HG02840 (cell line): ENCODE results near the gene KNDC1.

Experiments used
- ATAC-seq: cut with Tn5 transposase; IDR thresholded peaks from one replicate; pipeline ENCODE4 v1.9.1; 2021; ENCODE audit warnings: mild to moderate bottlenecking, moderate library complexity, moderate number of reproducible peaks; ENCODE audit not compliant: unreplicated experiment, low FRiP score

KNDC1 gene

DNA sequence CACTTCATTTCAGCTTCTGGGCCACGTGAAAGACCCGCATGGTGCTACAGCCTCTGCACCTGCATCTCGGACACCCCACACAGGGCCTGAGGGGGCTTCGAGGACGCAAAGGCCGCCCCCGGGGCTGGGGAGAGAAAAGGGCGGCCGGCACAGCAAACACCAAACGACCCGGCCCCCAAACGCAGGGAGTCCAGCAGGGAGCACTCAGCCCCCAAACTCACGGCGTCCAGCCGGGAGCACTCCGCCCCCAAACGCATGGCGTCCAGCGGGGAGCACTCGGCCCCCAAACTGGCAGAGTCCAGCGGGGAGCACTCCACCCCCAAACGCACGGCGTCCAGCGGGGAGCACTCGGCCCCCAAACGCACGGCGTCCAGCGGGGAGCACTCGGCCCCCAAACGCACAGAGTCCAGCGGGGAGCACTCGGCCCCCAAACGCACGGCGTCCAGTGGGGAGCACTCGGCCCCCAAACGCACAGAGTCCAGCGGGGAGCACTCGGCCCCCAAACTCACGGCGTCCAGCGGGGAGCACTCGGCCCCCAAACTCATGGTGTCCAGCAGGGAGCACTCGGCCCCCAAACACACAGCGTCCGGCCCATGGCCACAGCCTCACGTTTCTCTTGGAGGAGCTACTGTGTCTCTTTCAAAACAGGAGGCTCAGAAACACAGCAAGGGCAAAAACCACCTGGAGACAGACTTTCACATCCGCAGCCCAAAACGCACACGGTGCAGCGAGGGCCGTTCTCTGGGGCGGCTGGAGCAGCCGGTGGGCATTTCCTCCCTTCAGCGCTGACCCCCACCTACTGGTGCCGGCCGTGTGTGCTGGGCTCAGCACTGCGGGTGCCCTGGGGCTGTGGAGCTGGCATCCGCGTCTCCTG is 43.0 kb downstream of the KNDC1 start:
- ATAC-seq: no peak

DNA sequence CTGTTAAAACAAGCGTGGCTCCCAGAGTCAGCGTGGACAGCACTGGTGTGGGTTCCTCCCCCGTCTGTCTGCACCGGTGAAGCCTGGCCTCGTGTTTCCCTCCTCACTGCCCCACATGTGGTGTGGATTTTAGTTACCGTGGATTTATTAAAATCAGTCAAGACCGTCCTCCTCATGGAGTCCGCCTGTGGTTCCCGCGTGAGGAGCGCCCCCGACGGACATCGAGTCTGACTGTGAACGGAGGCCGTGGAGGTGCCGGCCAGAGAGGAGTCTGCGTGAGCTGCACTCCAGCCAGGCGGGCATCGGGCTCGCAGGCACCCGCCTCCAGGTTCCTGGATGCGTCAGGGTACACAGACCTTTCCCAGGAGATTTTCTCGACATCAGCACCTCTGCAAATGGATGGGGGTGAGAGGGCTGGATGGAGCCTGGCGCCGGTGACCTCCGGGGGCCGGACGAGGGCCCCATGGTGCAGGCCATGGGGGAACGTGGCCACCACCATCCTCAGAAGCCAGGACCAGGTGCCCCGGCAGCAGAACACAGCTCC is 43.7 kb downstream of the KNDC1 start:
- ATAC-seq: no peak

DNA sequence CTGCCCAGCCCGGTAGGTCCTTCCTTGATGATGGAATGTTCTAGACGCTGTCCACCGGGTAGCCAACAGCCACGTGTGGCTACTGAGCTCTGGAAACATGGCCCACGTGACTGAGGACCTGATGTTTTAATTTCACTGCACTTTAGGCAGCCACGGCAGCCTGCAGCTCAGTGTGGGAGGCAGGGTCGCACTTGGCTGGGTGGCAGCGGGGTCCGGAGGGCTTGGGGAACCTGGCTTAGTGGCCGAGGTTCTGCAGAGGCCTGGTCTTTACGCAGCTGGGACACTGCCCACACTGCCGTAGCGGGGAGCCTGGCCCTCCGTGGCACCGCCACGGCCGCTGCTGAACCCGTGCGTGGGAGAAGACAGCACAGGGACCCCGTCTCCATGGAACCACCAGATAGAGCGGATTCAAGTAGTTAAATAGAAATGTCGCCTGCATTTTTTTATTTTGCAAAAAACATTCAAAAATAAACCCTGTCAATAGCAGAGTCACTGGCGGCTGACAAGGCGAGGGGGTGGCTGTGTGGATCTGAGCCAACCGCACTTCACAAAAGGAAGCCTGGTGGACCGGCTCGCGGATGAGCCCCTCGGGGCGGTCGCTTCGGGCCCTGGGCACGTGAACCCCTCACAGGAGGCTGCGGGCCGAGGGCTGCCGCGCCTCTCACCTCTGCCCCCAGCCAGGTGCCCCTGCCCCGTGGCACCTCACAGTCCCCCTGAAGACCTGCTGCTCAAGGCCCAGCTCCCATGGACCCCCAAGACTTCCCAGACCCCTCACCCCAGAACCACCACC is 44.4 kb downstream of the KNDC1 start:
- no peak for ATAC-seq

DNA sequence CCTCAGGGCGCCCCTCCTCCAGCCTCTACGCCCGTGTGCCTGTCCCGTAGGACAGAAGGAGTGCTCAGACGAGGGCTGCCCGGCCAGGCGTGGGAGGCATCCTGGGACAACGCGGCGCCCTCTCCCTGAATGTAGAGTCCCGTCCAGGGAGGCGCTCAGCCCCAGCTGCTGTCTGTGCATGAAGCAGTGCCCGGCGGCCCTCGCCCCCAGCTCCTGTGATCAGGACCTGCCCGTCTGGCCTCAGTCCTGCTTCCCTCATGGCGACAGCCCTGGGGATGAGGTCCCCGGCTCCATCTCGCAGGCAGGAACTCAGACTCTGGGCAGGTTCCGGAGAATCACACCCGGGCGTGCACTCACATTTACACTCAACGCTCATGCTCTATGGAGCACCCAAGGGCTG is 45.1 kb downstream of the KNDC1 start:
- no peak for ATAC-seq

DNA sequence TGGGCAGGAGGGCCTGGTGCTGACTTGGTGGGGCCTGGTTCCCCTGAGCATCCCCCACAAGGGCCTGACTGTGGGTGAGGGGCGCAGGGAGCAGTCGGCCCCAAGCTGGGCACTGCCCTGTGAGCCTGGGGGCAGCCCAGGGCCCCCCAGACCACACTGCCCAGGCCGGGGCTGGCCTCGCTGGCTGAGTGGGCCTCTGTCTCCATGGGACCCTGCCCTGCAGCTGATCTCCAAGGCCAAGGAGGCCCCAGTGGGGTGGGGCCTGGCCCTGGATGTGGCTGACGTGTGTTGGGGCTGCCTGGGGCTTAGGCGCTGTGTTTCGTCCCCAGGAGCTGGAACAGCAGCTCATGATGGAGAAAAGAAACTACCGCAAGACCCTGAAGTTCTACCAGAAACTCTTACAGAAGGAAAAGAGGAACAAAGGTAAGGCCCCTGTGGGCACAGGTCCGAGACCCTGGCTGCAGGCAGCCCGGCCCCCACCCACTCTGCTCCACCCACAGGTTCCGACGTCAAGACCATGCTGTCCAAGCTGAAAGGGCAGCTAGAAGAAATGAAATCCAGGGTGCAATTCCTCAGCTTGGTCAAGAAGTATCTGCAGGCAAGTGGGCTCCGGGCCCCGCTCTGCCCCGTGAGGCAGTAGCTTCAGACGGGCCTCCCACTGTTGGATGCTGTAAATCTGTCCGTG is 46.5 kb downstream of the KNDC1 start:
- no peak for ATAC-seq

DNA sequence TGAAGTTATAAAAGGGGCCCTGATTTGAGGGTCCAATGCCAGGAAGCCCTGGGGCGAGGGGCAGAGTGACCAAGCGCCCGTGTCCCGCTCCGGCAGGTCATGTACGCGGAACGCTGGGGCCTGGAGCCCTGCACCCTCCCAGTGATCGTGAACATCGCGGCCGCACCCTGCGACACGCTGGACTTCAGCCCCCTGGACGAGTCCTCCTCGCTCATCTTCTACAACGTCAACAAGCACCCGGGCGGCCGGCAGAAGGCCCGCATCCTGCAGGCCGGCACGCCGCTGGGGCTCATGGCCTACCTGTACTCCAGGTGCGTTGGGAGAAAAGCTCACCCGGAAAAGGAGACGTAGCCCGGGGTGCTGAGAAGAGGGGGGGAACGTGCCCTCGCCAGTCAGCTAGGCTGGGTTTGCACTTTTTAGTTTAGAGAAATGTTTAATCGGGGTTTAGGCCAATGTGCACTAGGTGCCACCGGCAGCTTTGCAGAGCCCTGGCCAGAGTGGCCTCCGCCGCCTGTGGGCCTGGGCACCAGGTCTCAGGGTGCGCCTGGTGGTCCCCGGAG is 47.1 kb downstream of the KNDC1 start:
- no peak for ATAC-seq

DNA sequence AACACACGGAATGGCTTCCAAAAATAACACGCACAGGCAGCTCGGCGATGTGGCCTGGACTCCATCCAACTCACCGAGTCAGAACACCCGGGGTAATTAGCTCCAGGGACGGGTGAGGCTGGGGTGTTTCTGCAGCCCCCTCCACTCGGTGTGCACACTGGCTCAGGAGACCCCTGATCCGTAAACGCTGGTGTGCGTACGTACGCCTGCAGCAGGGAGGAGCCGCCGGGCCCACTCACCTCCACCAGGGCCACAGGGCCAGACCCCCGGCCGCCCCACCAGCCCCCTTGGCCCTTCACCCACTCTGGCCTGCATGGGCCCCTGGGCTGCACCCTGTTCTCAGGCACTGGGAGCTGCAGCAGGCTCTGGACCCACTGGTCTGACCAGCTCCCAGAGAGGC is 47.6 kb downstream of the KNDC1 start:
- ATAC-seq: no peak

DNA sequence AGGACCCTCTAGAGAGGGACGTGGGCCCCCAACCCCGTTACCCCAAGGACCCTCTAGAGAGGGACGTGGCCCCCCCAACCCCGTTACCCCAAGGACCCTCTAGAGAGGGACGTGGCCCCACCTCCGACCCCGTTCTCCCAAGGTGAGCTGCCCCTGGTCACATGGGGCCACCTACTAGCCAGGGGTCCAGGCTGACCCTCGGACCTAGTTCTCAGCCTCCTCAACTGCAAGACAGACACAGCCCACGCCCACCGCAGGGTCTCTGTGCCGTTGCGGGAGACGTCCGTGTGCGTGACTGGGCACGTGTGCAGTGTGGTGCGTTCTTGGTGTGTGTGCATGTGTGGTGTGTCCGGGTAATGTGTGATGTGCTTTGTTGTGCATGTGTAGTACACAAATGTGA is 48.4 kb downstream of the KNDC1 start:
- no peak for ATAC-seq

DNA sequence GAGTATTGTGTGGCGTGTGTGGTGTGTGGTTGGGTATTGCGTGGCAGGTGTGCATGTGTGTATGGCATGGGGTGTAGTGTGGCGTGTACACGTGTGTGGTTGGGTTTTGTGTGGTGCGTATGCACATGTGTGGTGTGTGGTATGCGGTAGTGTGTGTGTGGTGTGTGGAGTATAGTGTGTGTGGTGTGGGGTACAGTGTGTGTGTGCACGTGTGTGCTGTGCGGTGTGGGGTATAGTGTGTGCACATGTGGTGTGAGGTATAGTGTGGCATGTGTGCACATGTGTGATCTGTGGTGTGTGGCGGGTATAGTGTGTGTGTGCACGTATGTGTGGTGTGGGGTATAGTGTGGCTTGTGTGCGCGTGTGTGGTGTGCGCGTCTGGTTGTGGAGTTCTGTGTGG is 49.1 kb downstream of the KNDC1 start:
- ATAC-seq: no peak

DNA sequence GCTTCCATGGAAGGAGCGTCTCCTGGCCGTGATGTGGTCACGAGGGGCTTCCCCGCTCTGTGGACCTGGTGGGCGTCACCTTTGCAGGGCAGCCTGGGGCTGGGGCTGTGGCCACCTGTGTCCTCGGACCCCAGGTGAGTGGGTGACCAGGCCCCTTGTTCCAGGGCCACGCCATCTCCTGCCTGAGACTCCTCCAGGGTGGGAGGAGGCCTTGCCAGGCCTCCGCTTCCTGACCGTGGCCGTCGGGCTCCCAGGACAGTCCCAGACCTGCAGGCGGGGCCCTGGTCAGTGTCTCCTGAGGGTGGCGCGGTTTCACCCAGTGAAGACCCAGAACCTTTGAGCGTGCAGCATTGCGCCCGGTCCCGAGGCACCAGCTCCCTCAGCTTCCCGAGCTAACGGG is 49.6 kb downstream of the KNDC1 start:
- ATAC-seq: no peak

DNA sequence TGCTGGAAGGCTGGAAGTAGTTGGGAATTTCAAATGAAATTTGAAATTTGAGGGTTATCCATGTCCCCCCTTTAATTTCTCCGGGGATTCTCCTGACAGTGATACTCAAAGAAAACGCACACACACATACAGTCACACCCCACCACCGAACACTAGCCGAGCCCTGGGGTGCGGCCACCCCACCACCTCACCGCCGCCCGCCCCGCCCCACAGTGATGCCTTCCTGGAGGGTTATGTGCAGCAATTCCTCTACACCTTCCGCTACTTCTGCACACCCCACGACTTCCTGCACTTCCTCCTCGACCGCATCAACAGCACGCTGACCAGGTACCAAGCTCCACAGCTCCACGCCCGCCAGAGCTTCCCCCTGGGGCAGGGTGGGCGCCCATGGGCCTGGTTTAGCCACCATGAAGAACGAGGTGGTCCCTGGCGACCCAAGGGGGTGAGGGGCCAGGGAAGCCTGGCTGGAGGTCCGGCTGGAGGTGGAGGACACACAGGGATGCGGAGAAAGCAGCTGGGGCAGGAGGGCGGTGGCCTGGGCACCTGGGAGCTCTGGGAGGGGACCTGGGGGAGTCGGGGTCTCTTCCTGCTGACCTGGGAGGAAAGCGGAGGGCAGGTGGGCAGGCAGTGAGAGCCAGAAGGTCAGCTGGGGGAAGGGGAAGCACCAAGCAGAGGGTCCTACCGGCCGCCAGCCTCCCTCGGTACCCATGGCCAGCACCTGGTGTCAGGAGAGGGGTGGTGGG is 50.5 kb downstream of the KNDC1 start:
- ATAC-seq: no peak

DNA sequence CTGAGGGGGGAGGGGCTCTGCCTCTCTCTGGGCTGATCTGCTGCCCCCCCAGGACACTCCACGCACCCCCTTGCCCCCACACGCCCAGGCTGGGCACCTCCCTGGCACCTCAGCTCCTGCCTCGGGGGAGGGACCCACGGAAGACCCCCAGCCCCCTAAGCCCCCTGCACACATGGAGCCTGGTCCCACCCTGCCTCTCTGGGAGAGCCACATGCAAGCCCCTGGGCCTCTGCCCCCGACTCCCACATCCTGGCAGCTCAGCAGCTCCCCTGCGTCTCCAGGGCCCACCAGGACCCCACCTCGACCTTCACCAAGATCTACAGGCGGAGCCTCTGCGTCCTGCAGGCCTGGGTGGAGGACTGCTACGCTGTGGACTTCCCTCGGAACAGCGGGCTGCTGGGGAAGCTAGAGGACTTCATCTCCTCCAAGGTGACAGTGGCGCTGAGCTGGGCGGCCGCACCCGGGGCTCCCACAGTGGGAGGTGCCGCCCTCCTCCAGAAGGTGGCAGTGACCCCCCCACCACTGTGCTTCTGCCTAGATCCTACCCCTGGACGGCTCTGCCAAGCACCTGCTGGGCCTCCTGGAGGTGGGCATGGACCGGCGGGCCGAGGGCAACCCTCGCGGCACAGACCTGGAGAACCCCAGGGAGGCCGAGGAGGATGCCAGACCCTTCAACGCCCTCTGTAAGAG is 51.3 kb downstream of the KNDC1 start:
- ATAC-seq: no peak

DNA sequence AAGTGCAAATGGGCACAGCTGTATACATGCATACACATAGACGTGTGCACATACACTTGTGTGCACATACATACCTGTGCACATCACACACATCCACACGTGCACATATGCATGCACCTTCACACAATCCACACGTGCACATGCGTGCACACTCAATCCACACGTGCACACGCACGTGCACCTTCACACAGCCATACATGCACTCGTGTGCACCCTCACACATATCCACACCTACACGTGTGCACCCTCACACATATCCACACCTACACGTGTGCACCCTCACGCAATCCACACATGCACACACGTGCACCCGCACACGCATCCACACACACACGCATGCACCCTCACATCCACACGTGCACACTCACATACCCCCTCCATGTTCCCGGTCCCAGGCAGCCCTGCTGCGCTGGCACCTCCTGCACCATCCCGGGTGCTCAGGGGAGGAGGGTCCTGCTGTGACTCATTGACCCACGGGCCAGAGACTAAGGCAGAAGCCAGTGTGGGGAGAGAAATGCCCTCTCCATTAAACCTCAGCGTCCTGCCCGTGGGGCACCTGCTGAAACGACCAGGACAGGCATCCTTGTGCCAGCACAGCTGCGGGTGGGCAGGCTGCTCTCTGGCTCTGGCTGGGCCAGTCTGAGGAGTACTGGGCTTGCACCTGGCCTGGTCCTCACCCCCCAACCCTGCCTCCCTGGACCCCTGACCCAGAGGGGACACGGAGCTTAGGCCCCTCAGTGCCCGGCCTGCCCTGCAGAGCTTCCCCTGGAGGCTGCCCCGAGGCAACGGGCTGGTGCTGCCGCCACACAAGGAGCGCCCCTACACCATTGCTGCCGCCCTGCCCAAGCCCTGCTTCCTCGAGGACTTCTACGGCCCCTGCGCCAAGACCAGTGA is 52.2 kb downstream of the KNDC1 start:
- no peak for ATAC-seq

DNA sequence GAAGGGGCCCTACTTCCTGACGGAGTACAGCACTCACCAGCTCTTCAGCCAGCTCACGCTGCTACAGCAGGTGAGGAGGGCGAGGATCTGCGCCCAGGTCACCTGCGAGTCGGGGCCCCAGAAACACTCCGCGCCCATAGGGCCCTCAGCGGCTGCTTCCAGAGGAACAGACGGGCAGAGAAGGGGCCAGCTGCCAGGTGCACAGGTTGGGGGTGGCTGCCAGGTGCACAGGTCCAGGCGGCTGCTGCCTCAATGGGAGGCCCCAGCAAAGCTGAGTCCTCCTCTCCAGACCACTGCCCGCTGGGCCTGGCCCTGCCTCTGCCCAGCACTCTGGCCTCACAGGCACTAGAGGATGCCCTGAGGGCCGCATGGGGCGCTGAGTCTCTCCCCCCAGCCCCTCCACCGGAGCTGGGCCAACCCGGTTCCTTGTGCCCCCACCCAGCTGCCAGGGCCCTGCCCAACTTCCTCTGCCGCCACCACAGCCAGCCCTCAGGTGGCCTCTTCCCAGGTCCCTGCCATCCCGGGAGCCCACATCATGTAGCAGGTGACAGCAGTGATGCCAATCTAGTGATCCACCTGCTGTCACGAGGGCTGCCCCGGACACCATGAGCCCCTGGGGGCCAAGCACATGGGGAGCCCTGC is 53.0 kb downstream of the KNDC1 start:
- ATAC-seq: no peak

DNA sequence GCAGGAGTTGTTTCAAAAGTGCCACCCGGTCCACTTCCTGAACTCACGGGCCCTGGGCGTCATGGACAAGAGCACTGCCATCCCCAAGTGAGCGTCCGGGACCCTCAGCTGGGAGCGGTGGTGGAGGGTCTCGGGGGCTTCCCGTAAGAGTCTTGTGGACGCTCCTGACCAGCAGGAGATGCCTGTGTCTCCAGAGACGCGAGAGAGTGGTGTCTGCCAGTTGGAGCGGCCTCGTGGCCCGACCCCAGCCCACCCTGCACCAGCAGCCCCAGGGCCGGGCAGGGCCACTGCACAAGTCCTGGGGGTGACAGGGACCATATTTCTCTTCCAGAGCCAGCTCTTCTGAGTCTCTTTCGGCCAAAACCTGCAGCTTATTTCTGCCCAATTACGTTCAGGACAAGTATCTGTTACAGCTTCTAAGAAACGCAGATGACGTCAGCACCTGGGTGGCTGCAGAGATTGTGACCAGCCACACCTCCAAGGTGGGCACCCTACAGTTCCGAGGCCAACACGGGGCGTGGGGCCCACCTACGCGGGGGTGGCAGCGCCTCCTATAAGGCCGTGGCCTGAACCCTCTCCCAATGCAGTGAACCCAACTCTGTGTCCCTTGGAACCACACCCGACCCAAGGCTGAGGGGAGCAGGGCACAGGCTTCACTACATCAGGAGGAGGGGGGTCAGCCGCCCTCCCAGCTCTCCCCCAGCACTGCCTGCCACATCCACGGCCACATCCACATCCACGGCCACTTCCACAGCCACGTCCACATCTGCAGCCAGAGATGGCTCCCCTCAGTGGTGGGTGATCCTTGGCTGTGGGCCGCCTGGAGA is 53.8 kb downstream of the KNDC1 start:
- ATAC-seq: no peak

DNA sequence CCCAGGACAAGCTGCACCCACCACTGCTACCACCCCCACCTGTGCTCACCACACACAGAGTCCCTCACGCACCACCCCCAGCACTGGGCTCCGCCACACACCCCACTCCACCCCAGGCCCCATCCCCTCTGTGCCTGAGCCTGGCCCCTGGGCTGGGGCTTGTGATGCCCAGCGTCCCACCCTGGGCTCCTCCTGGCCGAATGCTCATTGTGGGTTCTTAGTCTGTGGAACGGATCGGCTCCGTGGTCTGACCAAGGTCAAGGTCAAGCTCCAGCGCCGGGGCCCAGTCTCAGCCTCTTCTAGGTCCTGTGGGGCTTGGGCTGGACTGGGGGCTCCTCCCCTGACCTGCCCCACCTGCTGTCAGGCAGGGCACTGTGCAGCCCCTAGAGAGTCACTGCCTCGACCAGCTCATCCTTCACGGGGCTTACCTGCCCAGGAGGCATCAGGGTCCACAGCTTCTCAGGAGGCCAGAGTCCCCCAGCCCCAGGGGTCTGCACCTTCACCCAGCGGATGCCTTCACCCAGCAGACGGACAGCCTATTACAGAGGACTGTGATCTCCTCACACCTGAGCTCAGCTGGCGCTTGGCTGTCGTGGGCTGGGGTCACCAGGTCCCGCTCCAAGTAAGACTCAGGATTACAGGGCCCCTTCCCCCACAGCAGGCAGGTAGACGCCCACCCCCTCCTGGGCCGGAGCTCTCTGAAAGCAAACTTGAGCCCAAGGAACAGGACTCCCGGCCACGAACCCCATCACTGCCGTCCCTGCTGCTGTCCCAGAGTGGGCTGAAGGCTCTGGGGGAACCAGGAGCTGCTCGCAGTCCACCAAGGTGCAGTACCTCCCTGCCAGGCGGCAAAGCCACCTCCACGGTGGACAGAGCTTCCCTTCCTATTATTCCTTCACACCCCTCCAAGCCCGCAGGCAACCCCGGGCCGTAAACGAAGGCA is 54.7 kb downstream of the KNDC1 start:
- no peak for ATAC-seq
